Activated naive CD8-positive, alpha-beta T cell (primary cell): ENCODE measurements around the gene PDAP1.
A peak's percentile ranks its signal among the peaks of the same experiment; 100 is the strongest.
"Not testable (repeated sequence)": the region's sequence is repeated elsewhere in the genome, so short reads cannot be mapped to it uniquely, and the experiment has no call there.

ENCODE experiments used
- H3K27ac Mint-ChIP-seq: one replicate; pipeline ENCODE4 v1.8.0; 2021; ENCODE audit warnings: mixed read lengths
- H3K27me3 Mint-ChIP-seq: one replicate; pipeline ENCODE4 v1.8.0; 2021; ENCODE audit warnings: mixed read lengths
- H3K36me3 Mint-ChIP-seq: one replicate; pipeline ENCODE4 v1.8.0; 2021; ENCODE audit warnings: mixed read lengths
- H3K4me1 Mint-ChIP-seq: one replicate; pipeline ENCODE4 v1.8.0; 2021; ENCODE audit warnings: low read depth, mixed read lengths
- H3K4me3 Mint-ChIP-seq: one replicate; pipeline ENCODE4 v1.8.0; 2021; ENCODE audit warnings: mild to moderate bottlenecking, mixed read lengths
- H3K9me3 Mint-ChIP-seq: one replicate; pipeline ENCODE4 v1.8.0; 2021; ENCODE audit warnings: low read depth, mixed read lengths

Gene PDAP1

GRCh38 chr7:99437946-99438572 lies 29.7 kb upstream of the PDAP1 start:
- H3K36me3 Mint-ChIP-seq: peaks cover 3% of the 10 kb centered on the region
- H3K27ac Mint-ChIP-seq: peak overlapping the region; percentile 96
- peaks cover 32% of the 10 kb centered on the region for H3K4me1 Mint-ChIP-seq
- H3K27me3 Mint-ChIP-seq: no peaks in the 10 kb centered on the region
- peak overlapping the region; percentile 97 for H3K4me3 Mint-ChIP-seq
- H3K9me3 Mint-ChIP-seq: no peaks in the 10 kb centered on the region

- no peak overlapping the region for H3K27ac Mint-ChIP-seq
- peaks cover 4% of the 10 kb centered on the region for H3K36me3 Mint-ChIP-seq
- no peaks in the 10 kb centered on the region for H3K27me3 Mint-ChIP-seq
- no peak overlapping the region for H3K4me3 Mint-ChIP-seq
- peaks cover 13% of the 10 kb centered on the region for H3K4me1 Mint-ChIP-seq
- H3K9me3 Mint-ChIP-seq: no peaks in the 10 kb centered on the region
Observed at GRCh38 chr7:99433158-99433557, 24.8 kb upstream of the PDAP1 start.

GRCh38 chr7:99431756-99432540 lies 23.6 kb upstream of the PDAP1 start:
- not testable (repeated sequence) for H3K4me1 Mint-ChIP-seq, H3K27ac Mint-ChIP-seq, H3K9me3 Mint-ChIP-seq, H3K36me3 Mint-ChIP-seq, H3K4me3 Mint-ChIP-seq, H3K27me3 Mint-ChIP-seq

- Mint-ChIP-seq H3K36me3 (peaks cover 4% of the 10 kb centered on the region), H3K27me3 (no peaks in the 10 kb centered on the region), H3K9me3 (no peaks in the 10 kb centered on the region), H3K4me1 (no peaks in the 10 kb centered on the region), H3K27ac (no peak overlapping the region), H3K4me3 (no peak overlapping the region)
Observed at GRCh38 chr7:99429756-99430155, 21.4 kb upstream of the PDAP1 start.

GRCh38 chr7:99428972-99429566 lies 20.7 kb upstream of the PDAP1 start:
- Mint-ChIP-seq H3K27ac (no peak overlapping the region), H3K4me1 (no peaks in the 10 kb centered on the region), H3K27me3 (no peaks in the 10 kb centered on the region), H3K4me3 (no peak overlapping the region), H3K9me3 (no peaks in the 10 kb centered on the region), H3K36me3 (peaks cover 4% of the 10 kb centered on the region)

GRCh38 chr7:99424932-99425730 lies 16.7 kb upstream of the PDAP1 start:
- Mint-ChIP-seq H3K27ac (no peak overlapping the region), H3K27me3 (no peaks in the 10 kb centered on the region), H3K36me3 (no peaks in the 10 kb centered on the region)

GRCh38 chr7:99422625-99423024 lies 14.2 kb upstream of the PDAP1 start:
- no peaks in the 10 kb centered on the region for H3K9me3 Mint-ChIP-seq
- H3K4me3 Mint-ChIP-seq: no peak overlapping the region
- H3K27ac Mint-ChIP-seq: no peak overlapping the region
- H3K36me3 Mint-ChIP-seq: no peaks in the 10 kb centered on the region
- no peaks in the 10 kb centered on the region for H3K27me3 Mint-ChIP-seq
- no peaks in the 10 kb centered on the region for H3K4me1 Mint-ChIP-seq

More at GRCh38 chr7:99424932-99425730, 16.7 kb upstream of the PDAP1 start:
- Mint-ChIP-seq H3K9me3 (no peaks in the 10 kb centered on the region), H3K4me3 (no peak overlapping the region), H3K4me1 (no peaks in the 10 kb centered on the region)

GRCh38 chr7:99422186-99422585 lies 13.8 kb upstream of the PDAP1 start:
- Mint-ChIP-seq H3K4me1 (peaks cover 2% of the 10 kb centered on the region), H3K27me3 (no peaks in the 10 kb centered on the region), H3K36me3 (no peaks in the 10 kb centered on the region), H3K27ac (no peak overlapping the region), H3K4me3 (no peak overlapping the region), H3K9me3 (no peaks in the 10 kb centered on the region)

GRCh38 chr7:99420986-99421385 lies 12.6 kb upstream of the PDAP1 start:
- no peaks in the 10 kb centered on the region for H3K9me3 Mint-ChIP-seq
- peaks cover 2% of the 10 kb centered on the region for H3K36me3 Mint-ChIP-seq
- H3K27me3 Mint-ChIP-seq: no peaks in the 10 kb centered on the region
- H3K4me1 Mint-ChIP-seq: peaks cover 4% of the 10 kb centered on the region
- no peak overlapping the region for H3K27ac Mint-ChIP-seq
- no peak overlapping the region for H3K4me3 Mint-ChIP-seq

GRCh38 chr7:99420213-99420612 lies 11.8 kb upstream of the PDAP1 start:
- Mint-ChIP-seq H3K27me3 (no peaks in the 10 kb centered on the region), H3K36me3 (peaks cover 3% of the 10 kb centered on the region), H3K27ac (no peak overlapping the region), H3K4me1 (peaks cover 5% of the 10 kb centered on the region), H3K4me3 (no peak overlapping the region), H3K9me3 (no peaks in the 10 kb centered on the region)

GRCh38 chr7:99419323-99420021 lies 11.1 kb upstream of the PDAP1 start:
- Mint-ChIP-seq H3K4me1 (peaks cover 6% of the 10 kb centered on the region), H3K27ac (no peak overlapping the region), H3K4me3 (no peak overlapping the region), H3K9me3 (no peaks in the 10 kb centered on the region), H3K27me3 (no peaks in the 10 kb centered on the region), H3K36me3 (peaks cover 3% of the 10 kb centered on the region)

- H3K4me1 Mint-ChIP-seq: peaks cover 7% of the 10 kb centered on the region
- no peaks in the 10 kb centered on the region for H3K27me3 Mint-ChIP-seq
- peaks cover 3% of the 10 kb centered on the region for H3K36me3 Mint-ChIP-seq
Observed at GRCh38 chr7:99418260-99418659, 9.9 kb upstream of the PDAP1 start.

GRCh38 chr7:99415513-99416127 lies 7.2 kb upstream of the PDAP1 start:
- H3K27ac Mint-ChIP-seq, H3K9me3 Mint-ChIP-seq, H3K36me3 Mint-ChIP-seq, H3K27me3 Mint-ChIP-seq, H3K4me3 Mint-ChIP-seq: not testable (repeated sequence)
- peaks cover 24% of the 10 kb centered on the region for H3K4me1 Mint-ChIP-seq

More at GRCh38 chr7:99418260-99418659, 9.9 kb upstream of the PDAP1 start:
- no peak overlapping the region for H3K27ac Mint-ChIP-seq
- H3K9me3 Mint-ChIP-seq: no peaks in the 10 kb centered on the region
- H3K4me3 Mint-ChIP-seq: no peak overlapping the region

- Mint-ChIP-seq H3K27me3 (no peaks in the 10 kb centered on the region), H3K36me3 (peaks cover 2% of the 10 kb centered on the region), H3K9me3 (no peaks in the 10 kb centered on the region), H3K4me3 (peak overlapping the region; percentile 97), H3K4me1 (peaks cover 45% of the 10 kb centered on the region), H3K27ac (peak overlapping the region; percentile 71)
Observed at GRCh38 chr7:99410635-99411034, 2.2 kb upstream of the PDAP1 start.
